Measurements from ENCODE around the gene TAF4. TPM values are rescaled to one million over a fixed set of nuclear protein-coding genes. Genes with fewer than 3 reads are reported as not detected.
A peak's percentile ranks its signal among the peaks of the same experiment; 100 is the strongest.

The TAF4 gene
- total and polyA plus RNA-seq, 2 of the 13 experiments (the other 11 are each of a cell fraction or from before 2014, with no cell fraction given), result 5.9 to 12.0 TPM

DNA sequence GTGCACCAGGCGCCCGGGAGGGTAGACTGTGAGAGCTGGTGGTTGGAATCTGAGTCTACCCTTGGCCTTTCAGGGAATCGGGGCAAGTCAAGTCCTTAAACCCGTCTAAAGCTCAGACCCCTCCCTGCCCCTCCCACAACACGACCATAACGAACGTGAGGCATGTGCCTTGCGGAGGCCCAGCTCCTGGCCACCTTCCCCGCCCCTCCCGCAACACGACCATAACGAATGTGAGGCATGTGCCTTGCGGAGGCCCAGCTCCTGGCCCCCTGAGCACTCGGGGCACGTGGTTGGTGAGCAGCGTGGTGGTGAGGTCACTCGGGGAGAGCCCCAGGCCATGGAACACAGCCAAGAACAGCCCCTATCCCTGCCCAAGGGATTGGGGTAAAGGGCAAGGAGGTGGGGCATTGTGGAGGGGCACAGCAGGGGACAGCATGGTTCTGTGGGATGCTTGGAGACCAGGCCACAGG, 132.2 kb downstream of the TAF4 start:
- BruUV-seq (replicated peaks), result no TSS peak
- no peaks in the 10 kb centered on the region for H3K4me1 ChIP-seq (ENCODE audit: insufficient read depth, low read length)
- in situ Hi-C loops (cut with HindIII; ENCODE audit: extremely low pct_ligation_motif_present, low pct_unique_long_range_greater_than_20kb), result no loop called here
- no peak overlapping the region for H3K4me3 ChIP-seq (replicated peaks in 1 of 3; ENCODE audit: insufficient read depth in 1 of 3, low read depth in 2 of 3, low read length in 3 of 3)
- ATAC-seq (no peak), DNase-seq (ENCODE audit: low spot score) (no peak), FAIRE-seq (no peak)
- no peak overlapping the region for H2AFZ ChIP-seq (ENCODE audit: low read length)
- H3K4me2 ChIP-seq (ENCODE audit: low read depth, low read length), result no peak overlapping the region
- no peaks in the 10 kb centered on the region for H3K9me3 ChIP-seq (ENCODE audit: low read length)
- H3K36me3 ChIP-seq (replicated peaks in 1 of 2; ENCODE audit: control insufficient read depth in 1 of 2, insufficient read depth in 2 of 2, low read length in 2 of 2), result no peaks in the 10 kb centered on the region
- intact Hi-C loops (cut with micrococcal nuclease; ENCODE audit: unreplicated experiment), result no loop called here
- ChIA-PET POLR2A (no interaction called here), CTCF (ENCODE audit: low intra/inter-chr PET ratio, low total read pairs) (no interaction called here)
- H4K20me1 ChIP-seq (ENCODE audit: insufficient read depth, low read length), result no peaks in the 10 kb centered on the region; the same call in 1 of the 2 replicates
- peaks cover 21 to 54% of the 10 kb centered on the region in 2 experiments for H3K27me3 ChIP-seq (ENCODE audit: control insufficient read depth in 1 of 2, insufficient read depth in 2 of 2, low read length in 2 of 2)
- no peak overlapping the region for H3K9ac ChIP-seq (ENCODE audit: insufficient read depth, low read depth, low read length)
- no peak overlapping the region for H3K27ac ChIP-seq (ENCODE audit: extremely low read length, insufficient read depth, low read length)
- no peaks in the 10 kb centered on the region for H3K79me2 ChIP-seq (ENCODE audit: insufficient read depth, low read length)
- WGBS (ENCODE audit: low lambda C conversion rate), result 17% methylated on average over 7 of the region's 17 CpGs
- TF ChIP-seq, protein P1, sequence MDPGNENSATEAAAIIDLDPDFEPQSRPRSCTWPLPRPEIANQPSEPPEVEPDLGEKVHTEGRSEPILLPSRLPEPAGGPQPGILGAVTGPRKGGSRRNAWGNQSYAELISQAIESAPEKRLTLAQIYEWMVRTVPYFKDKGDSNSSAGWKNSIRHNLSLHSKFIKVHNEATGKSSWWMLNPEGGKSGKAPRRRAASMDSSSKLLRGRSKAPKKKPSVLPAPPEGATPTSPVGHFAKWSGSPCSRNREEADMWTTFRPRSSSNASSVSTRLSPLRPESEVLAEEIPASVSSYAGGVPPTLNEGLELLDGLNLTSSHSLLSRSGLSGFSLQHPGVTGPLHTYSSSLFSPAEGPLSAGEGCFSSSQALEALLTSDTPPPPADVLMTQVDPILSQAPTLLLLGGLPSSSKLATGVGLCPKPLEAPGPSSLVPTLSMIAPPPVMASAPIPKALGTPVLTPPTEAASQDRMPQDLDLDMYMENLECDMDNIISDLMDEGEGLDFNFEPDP (CRISPR knock-in tag; conservative IDR thresholded peaks at IDR 0.05), result 0 out of 2 replicates have a peak, but pooled peaks have one; percentile 32
- TF ChIP-seq ZNF296 (CRISPR knock-in tag; conservative IDR thresholded peaks at IDR 0.05) (no peak), ZNF883 (CRISPR knock-in tag; IDR thresholded peaks at IDR 0.05; ENCODE audit: not compliant biosample characterization) (peak; percentile 21), NCOA1 (CRISPR knock-in tag; IDR thresholded peaks at IDR 0.05) (no peak), PCBP1 (IDR thresholded peaks at IDR 0.05; ENCODE audit: borderline replicate concordance, low read depth, low read length) (no peak), SALL2 (CRISPR knock-in tag; IDR thresholded peaks at IDR 0.05) (no peak), RXRA (CRISPR knock-in tag; IDR thresholded peaks at IDR 0.05) (0 out of 2 replicates have a peak, but pooled peaks have one; percentile 4), ATF7 (IDR thresholded peaks at IDR 0.05) (no peak), ATF7 (CRISPR knock-in tag; IDR thresholded peaks at IDR 0.05) (no peak), ZNF484 (CRISPR knock-in tag; IDR thresholded peaks at IDR 0.05; ENCODE audit: borderline replicate concordance, low read depth) (no peak), BHLHE40 (IDR thresholded peaks at IDR 0.05; ENCODE audit: low read length) (no peak), MYNN (CRISPR knock-in tag; IDR thresholded peaks at IDR 0.05; ENCODE audit: low read depth) (no peak), CHCHD3 (CRISPR knock-in tag; IDR thresholded peaks at IDR 0.05) (no peak)
- TF ChIP-seq, protein P2, sequence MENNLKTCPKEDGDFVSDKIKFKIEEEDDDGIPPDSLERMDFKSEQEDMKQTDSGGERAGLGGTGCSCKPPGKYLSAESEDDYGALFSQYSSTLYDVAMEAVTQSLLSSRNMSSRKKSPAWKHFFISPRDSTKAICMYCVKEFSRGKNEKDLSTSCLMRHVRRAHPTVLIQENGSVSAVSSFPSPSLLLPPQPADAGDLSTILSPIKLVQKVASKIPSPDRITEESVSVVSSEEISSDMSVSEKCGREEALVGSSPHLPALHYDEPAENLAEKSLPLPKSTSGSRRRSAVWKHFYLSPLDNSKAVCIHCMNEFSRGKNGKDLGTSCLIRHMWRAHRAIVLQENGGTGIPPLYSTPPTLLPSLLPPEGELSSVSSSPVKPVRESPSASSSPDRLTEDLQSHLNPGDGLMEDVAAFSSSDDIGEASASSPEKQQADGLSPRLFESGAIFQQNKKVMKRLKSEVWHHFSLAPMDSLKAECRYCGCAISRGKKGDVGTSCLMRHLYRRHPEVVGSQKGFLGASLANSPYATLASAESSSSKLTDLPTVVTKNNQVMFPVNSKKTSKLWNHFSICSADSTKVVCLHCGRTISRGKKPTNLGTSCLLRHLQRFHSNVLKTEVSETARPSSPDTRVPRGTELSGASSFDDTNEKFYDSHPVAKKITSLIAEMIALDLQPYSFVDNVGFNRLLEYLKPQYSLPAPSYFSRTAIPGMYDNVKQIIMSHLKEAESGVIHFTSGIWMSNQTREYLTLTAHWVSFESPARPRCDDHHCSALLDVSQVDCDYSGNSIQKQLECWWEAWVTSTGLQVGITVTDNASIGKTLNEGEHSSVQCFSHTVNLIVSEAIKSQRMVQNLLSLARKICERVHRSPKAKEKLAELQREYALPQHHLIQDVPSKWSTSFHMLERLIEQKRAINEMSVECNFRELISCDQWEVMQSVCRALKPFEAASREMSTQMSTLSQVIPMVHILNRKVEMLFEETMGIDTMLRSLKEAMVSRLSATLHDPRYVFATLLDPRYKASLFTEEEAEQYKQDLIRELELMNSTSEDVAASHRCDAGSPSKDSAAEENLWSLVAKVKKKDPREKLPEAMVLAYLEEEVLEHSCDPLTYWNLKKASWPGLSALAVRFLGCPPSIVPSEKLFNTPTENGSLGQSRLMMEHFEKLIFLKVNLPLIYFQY (CRISPR knock-in tag; IDR thresholded peaks at IDR 0.05; ENCODE audit: borderline replicate concordance), result no peak
- TF ChIP-seq, protein P3, sequence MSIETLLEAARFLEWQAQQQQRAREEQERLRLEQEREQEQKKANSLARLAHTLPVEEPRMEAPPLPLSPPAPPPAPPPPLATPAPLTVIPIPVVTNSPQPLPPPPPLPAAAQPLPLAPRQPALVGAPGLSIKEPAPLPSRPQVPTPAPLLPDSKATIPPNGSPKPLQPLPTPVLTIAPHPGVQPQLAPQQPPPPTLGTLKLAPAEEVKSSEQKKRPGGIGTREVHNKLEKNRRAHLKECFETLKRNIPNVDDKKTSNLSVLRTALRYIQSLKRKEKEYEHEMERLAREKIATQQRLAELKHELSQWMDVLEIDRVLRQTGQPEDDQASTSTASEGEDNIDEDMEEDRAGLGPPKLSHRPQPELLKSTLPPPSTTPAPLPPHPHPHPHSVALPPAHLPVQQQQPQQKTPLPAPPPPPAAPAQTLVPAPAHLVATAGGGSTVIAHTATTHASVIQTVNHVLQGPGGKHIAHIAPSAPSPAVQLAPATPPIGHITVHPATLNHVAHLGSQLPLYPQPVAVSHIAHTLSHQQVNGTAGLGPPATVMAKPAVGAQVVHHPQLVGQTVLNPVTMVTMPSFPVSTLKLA (IDR thresholded peaks at IDR 0.05), result peak; percentile 28
- TF ChIP-seq, protein P4, sequence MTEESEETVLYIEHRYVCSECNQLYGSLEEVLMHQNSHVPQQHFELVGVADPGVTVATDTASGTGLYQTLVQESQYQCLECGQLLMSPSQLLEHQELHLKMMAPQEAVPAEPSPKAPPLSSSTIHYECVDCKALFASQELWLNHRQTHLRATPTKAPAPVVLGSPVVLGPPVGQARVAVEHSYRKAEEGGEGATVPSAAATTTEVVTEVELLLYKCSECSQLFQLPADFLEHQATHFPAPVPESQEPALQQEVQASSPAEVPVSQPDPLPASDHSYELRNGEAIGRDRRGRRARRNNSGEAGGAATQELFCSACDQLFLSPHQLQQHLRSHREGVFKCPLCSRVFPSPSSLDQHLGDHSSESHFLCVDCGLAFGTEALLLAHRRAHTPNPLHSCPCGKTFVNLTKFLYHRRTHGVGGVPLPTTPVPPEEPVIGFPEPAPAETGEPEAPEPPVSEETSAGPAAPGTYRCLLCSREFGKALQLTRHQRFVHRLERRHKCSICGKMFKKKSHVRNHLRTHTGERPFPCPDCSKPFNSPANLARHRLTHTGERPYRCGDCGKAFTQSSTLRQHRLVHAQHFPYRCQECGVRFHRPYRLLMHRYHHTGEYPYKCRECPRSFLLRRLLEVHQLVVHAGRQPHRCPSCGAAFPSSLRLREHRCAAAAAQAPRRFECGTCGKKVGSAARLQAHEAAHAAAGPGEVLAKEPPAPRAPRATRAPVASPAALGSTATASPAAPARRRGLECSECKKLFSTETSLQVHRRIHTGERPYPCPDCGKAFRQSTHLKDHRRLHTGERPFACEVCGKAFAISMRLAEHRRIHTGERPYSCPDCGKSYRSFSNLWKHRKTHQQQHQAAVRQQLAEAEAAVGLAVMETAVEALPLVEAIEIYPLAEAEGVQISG (CRISPR knock-in tag; IDR thresholded peaks at IDR 0.05), result no peak

All from HepG2 (cell line).